ENCODE data around the gene PTRH1.
A peak's percentile ranks its signal among the peaks of the same experiment; 100 is the strongest.

PTRH1 gene

GRCh38 chr9:127739614-127740330 lies 24.3 kb upstream of the PTRH1 start:
- DNase-seq = no peak

- DNase-seq = no peak
Observed at GRCh38 chr9:127738666-127739065, 23.2 kb upstream of the PTRH1 start.

- no peak for DNase-seq
Observed at GRCh38 chr9:127735530-127736185, 20.2 kb upstream of the PTRH1 start.

GRCh38 chr9:127734747-127735529 lies 19.5 kb upstream of the PTRH1 start, which contains the start of gene TOR2A:
Gene TOR2A (minus strand): TSS chr9:127735294. CDS start chr9:127735270, 24 bp downstream.
- DNase-seq = peak; percentile 78

- no peak for DNase-seq
Observed at GRCh38 chr9:127734247-127734746, 18.8 kb upstream of the PTRH1 start.

GRCh38 chr9:127733614-127734013 lies 18.2 kb upstream of the PTRH1 start:
- DNase-seq = no peak

GRCh38 chr9:127732444-127732843 lies 17.0 kb upstream of the PTRH1 start:
- DNase-seq = no peak

GRCh38 chr9:127731938-127732337 lies 16.5 kb upstream of the PTRH1 start:
- DNase-seq = no peak

- no peak for DNase-seq
Observed at GRCh38 chr9:127730799-127731410, 15.4 kb upstream of the PTRH1 start.

- no peak for DNase-seq
Observed at GRCh38 chr9:127730262-127730661, 14.8 kb upstream of the PTRH1 start.

- no peak for DNase-seq
Observed at GRCh38 chr9:127729522-127730256, 14.2 kb upstream of the PTRH1 start.

- DNase-seq = no peak
Observed at GRCh38 chr9:127728808-127729207, 13.3 kb upstream of the PTRH1 start.

GRCh38 chr9:127726871-127727270 lies 11.4 kb upstream of the PTRH1 start:
- no peak for DNase-seq

GRCh38 chr9:127724012-127724411 lies 8.5 kb upstream of the PTRH1 start:
- DNase-seq = no peak

GRCh38 chr9:127723444-127723843 lies 8.0 kb upstream of the PTRH1 start:
- DNase-seq = no peak

GRCh38 chr9:127723013-127723412 lies 7.5 kb upstream of the PTRH1 start:
- DNase-seq = no peak

- no peak for DNase-seq
Observed at GRCh38 chr9:127722055-127722745, 6.7 kb upstream of the PTRH1 start.

GRCh38 chr9:127721391-127721821 lies 5.9 kb upstream of the PTRH1 start:
- no peak for DNase-seq

GRCh38 chr9:127720865-127721227 lies 5.4 kb upstream of the PTRH1 start:
- no peak for DNase-seq

- no peak for DNase-seq
Observed at GRCh38 chr9:127720031-127720864, 4.8 kb upstream of the PTRH1 start.

GRCh38 chr9:127717766-127718165 lies 2.3 kb upstream of the PTRH1 start:
- DNase-seq = no peak
